HepG2 (cell line): ENCODE data around the gene ERLIN1. TPM values are rescaled to one million over a fixed set of nuclear protein-coding genes. Genes with fewer than 3 reads are reported as not detected.
A peak's percentile ranks its signal among the peaks of the same experiment; 100 is the strongest.

ENCODE experiments used
- ATAD3A ChIP-seq: sonication (generic); formaldehyde crosslinking; IDR thresholded peaks from 2 replicates; pipeline ENCODE4 v1.4.0; 2020; ENCODE audit warnings: missing genetic modification reagents
- ATF1 ChIP-seq: IDR thresholded peaks from 2 replicates; pipeline ENCODE4 v1.6.1; 2016; ENCODE audit warnings: mild to moderate bottlenecking, control low read depth
- BORCS8-MEF2B ChIP-seq: sonication (generic); formaldehyde crosslinking; IDR thresholded peaks from 2 replicates; pipeline ENCODE4 v1.8.0; 2022; ENCODE audit warnings: mild to moderate bottlenecking, missing genetic modification reagents
- BRD4 ChIP-seq: sonication (generic); formaldehyde crosslinking; IDR thresholded peaks from 2 replicates; pipeline ENCODE4 v1.4.0; 2020; ENCODE audit warnings: missing genetic modification reagents
- CHD4 ChIP-seq: fragments of 200-600 bp; sonication (generic); IDR thresholded peaks from 2 replicates; pipeline ENCODE4 v1.7.0; 2017; ENCODE audit warnings: mild to moderate bottlenecking, low read length, borderline replicate concordance
- FLYWCH1 ChIP-seq: sonication (generic); formaldehyde crosslinking; IDR thresholded peaks from 2 replicates; pipeline ENCODE4 v1.8.1; 2023; ENCODE audit warnings: mild to moderate bottlenecking, missing genetic modification reagents
- HDAC1 ChIP-seq: sonication (generic); formaldehyde crosslinking; IDR thresholded peaks from 2 replicates; pipeline ENCODE4 v1.5.1; 2020; ENCODE audit warnings: mild to moderate bottlenecking, missing genetic modification reagents
- HIC2 ChIP-seq: sonication (generic); formaldehyde crosslinking; IDR thresholded peaks from 2 replicates; pipeline ENCODE4 v1.9.0; 2022; ENCODE audit warnings: low read depth, missing genetic modification reagents
- KDM5B ChIP-seq: sonication (generic); formaldehyde crosslinking; IDR thresholded peaks from 2 replicates; pipeline ENCODE4 v1.4.0; 2020; ENCODE audit warnings: missing genetic modification reagents, mild to moderate bottlenecking, borderline replicate concordance
- MIXL1 ChIP-seq: IDR thresholded peaks from 2 replicates; pipeline ENCODE4 v1.6.1; 2016
- PHB2 ChIP-seq: fragments of 450-650 bp; IDR thresholded peaks from 2 replicates; pipeline ENCODE4 v1.6.1; 2018; ENCODE audit not compliant: partially characterized antibody
- PHF20 ChIP-seq: sonication (generic); formaldehyde crosslinking; IDR thresholded peaks from 2 replicates; pipeline ENCODE4 v1.5.0; 2020; ENCODE audit warnings: mild to moderate bottlenecking, missing genetic modification reagents
- PTBP1 ChIP-seq: fragments of 200-400 bp; formaldehyde crosslinking; IDR thresholded peaks from 2 replicates; pipeline ENCODE4 v1.6.1; 2018; ENCODE audit warnings: low read length, low read depth; ENCODE audit not compliant: poor library complexity, severe bottlenecking
- REST ChIP-seq, 2 experiments: IDR thresholded peaks; 2 replicates each; pipeline ENCODE4 v1.6.1; 2011 to 2012; ENCODE audit warnings: low read length in 2 of 2, borderline replicate concordance in 1 of 2, low read depth in 1 of 2, mild to moderate bottlenecking in 1 of 2, moderate library complexity in 1 of 2
- REXO4 ChIP-seq: sonication (generic); formaldehyde crosslinking; IDR thresholded peaks from 2 replicates; pipeline ENCODE4 v1.8.0; 2022; ENCODE audit warnings: missing genetic modification reagents, mild to moderate bottlenecking, borderline replicate concordance
- SAP130 ChIP-seq: IDR thresholded peaks from 2 replicates; pipeline ENCODE4 v1.6.1; 2016; ENCODE audit warnings: low read depth
- SNAPC5 ChIP-seq: sonication (generic); formaldehyde crosslinking; IDR thresholded peaks from 2 replicates; pipeline ENCODE4 v1.8.1; 2023; ENCODE audit warnings: mild to moderate bottlenecking, missing genetic modification reagents, borderline replicate concordance
- TARDBP ChIP-seq: sonication (generic); formaldehyde crosslinking; IDR thresholded peaks from 2 replicates; pipeline ENCODE4 v1.8.0; 2022; ENCODE audit warnings: mild to moderate bottlenecking, missing genetic modification reagents
- ZBTB49 ChIP-seq: sonication (generic); formaldehyde crosslinking; IDR thresholded peaks from 2 replicates; pipeline ENCODE4 v1.4.0; 2020; ENCODE audit warnings: missing genetic modification reagents, borderline replicate concordance
- ZBTB7B ChIP-seq: sonication (generic); formaldehyde crosslinking; IDR thresholded peaks from 2 replicates; pipeline ENCODE4 v1.4.0; 2020; ENCODE audit warnings: missing genetic modification reagents
- ZNF431 ChIP-seq: sonication (generic); formaldehyde crosslinking; IDR thresholded peaks from 2 replicates; pipeline ENCODE4 v1.9.0; 2022; ENCODE audit warnings: missing genetic modification reagents, low read depth, mild to moderate bottlenecking, borderline replicate concordance
- ZNF432 ChIP-seq: sonication (generic); formaldehyde crosslinking; IDR thresholded peaks from 2 replicates; pipeline ENCODE4 v1.5.0; 2020; ENCODE audit warnings: missing genetic modification reagents, mild to moderate bottlenecking, borderline replicate concordance
- ZNF501 ChIP-seq: sonication (generic); formaldehyde crosslinking; IDR thresholded peaks from 2 replicates; pipeline ENCODE4 v1.5.1; 2020; ENCODE audit warnings: mild to moderate bottlenecking, moderate library complexity, missing genetic modification reagents
- ZNF562 ChIP-seq: sonication (generic); formaldehyde crosslinking; IDR thresholded peaks from 2 replicates; pipeline ENCODE4 v1.8.0; 2022; ENCODE audit warnings: missing genetic modification reagents, borderline replicate concordance
- polyA plus RNA-seq, 8 experiments: library from polyadenylated mRNA; depleted of rRNA in 3 of 8; stranded (reverse) in 7 of 8; unstranded in 1 of 8; fragments of >200 nt; fragmentation: Illumina TruSeq in 4 of 8; extraction: Trizol in 4 of 8; gene quantifications; 2 replicates each; pipeline versions ENCODE4 v1.2.1 to v1.2.3, GENCODE V29; 2011 to 2016; ENCODE audit warnings: low read depth in 4 of 8, missing spikeins in 1 of 8, mixed read lengths in 1 of 8; ENCODE audit not compliant: insufficient read depth in 1 of 8
- total RNA-seq, 5 experiments: library from RNA; depleted of rRNA; stranded (reverse); fragments of >200 nt; fragmentation: Illumina TruSeq; extraction: Trizol; gene quantifications; 2 replicates each; pipeline ENCODE4 v1.2.3, GENCODE V29; 2016; ENCODE audit warnings: low read depth in 1 of 5

The ERLIN1 gene
- total and polyA plus RNA-seq, 2 of the 13 experiments (the other 11 are each of a cell fraction or from before 2014, with no cell fraction given): 56.8 to 69.3 TPM

- peak; percentile 41; the same call in 1 of the 2 replicates for TF ChIP-seq HIC2 (CRISPR knock-in tag)
- TF ChIP-seq ZNF431: no peak
- TF ChIP-seq CHD4: 0 out of 2 replicates have a peak, but pooled peaks have one; percentile 62
- TF ChIP-seq ZNF432: no peak
- TF ChIP-seq PTBP1: no peak
- TF ChIP-seq BORCS8-MEF2B: no peak
- no peak for TF ChIP-seq MIXL1
- TF ChIP-seq ATAD3A (CRISPR knock-in tag): no peak
- no peak for TF ChIP-seq ZBTB49 (CRISPR knock-in tag)
- no peak for TF ChIP-seq SNAPC5
- no peak for TF ChIP-seq ZBTB7B (CRISPR knock-in tag)
- TF ChIP-seq KDM5B (CRISPR knock-in tag): peak; percentile 5; the same call in 1 of the 2 replicates
- no peak for TF ChIP-seq REXO4 (CRISPR knock-in tag)
- no peak; the same call in 1 of the 2 replicates for TF ChIP-seq ATF1 (CRISPR knock-in tag)
- no peak for TF ChIP-seq BRD4 (CRISPR knock-in tag)
- no peak for TF ChIP-seq HDAC1 (CRISPR knock-in tag)
- TF ChIP-seq ZNF562 (CRISPR knock-in tag): no peak
- 0 out of 2 replicates have a peak, but pooled peaks have one; percentile 42 for TF ChIP-seq PHF20
- TF ChIP-seq FLYWCH1 (CRISPR knock-in tag): 0 out of 2 replicates have a peak, but pooled peaks have one; percentile 32
- TF ChIP-seq TARDBP (CRISPR knock-in tag): no peak
- TF ChIP-seq ZNF501 (CRISPR knock-in tag): 0 out of 2 replicates have a peak, but pooled peaks have one; percentile 9
- TF ChIP-seq SAP130: no peak
- TF ChIP-seq REST (IDR thresholded peaks at IDR 0.05; ENCODE audit: borderline replicate concordance in 1 of 2, low read depth in 1 of 2, low read length in 2 of 2): no peak
- no peak for TF ChIP-seq PHB2
Observed at GRCh38 chr10:100229819-100230422, 44.1 kb upstream of the ERLIN1 start (continued).
